Activated naive CD4-positive, alpha-beta T cell treated with anti-CD3 and anti-CD28 coated beads, Interleukin-2, amount 50 U/mL, for 16 hours (primary cell): ENCODE data around the gene THRAP3.
"Not testable (repeated sequence)": the region's sequence is repeated elsewhere in the genome, so short reads cannot be mapped to it uniquely, and the experiment has no call there.

Experiments used
- DNase-seq: peaks from one replicate; pipeline ENCODE4 v3.0.0-alpha.2; 2020

The THRAP3 gene

GRCh38 chr1:36251794-36252481, 27.7 kb downstream of the THRAP3 start:
- no peak for DNase-seq

GRCh38 chr1:36252482-36252824, 28.2 kb downstream of the THRAP3 start:
- not testable (repeated sequence) for DNase-seq

GRCh38 chr1:36253161-36253862, 29.1 kb downstream of the THRAP3 start:
- DNase-seq, result no peak

GRCh38 chr1:36256558-36257374, 32.5 kb downstream of the THRAP3 start:
- no peak for DNase-seq

- DNase-seq, result no peak
Measured at GRCh38 chr1:36257375-36257767, 33.1 kb downstream of the THRAP3 start.

GRCh38 chr1:36258960-36259344, 34.7 kb downstream of the THRAP3 start:
- no peak for DNase-seq

GRCh38 chr1:36268981-36269380, 44.7 kb downstream of the THRAP3 start:
- no peak for DNase-seq

- no peak for DNase-seq
Measured at GRCh38 chr1:36269408-36269838, 45.2 kb downstream of the THRAP3 start.

GRCh38 chr1:36273024-36273423, 48.8 kb downstream of the THRAP3 start:
- DNase-seq, result no peak

- DNase-seq, result no peak
Measured at GRCh38 chr1:36274201-36274600, 50.0 kb downstream of the THRAP3 start.

GRCh38 chr1:36276688-36277087, 52.4 kb downstream of the THRAP3 start:
- no peak for DNase-seq

GRCh38 chr1:36279110-36279788, 55.0 kb downstream of the THRAP3 start:
- no peak for DNase-seq

GRCh38 chr1:36279789-36280296, 55.6 kb downstream of the THRAP3 start:
- no peak for DNase-seq

GRCh38 chr1:36284061-36284460, 59.8 kb downstream of the THRAP3 start:
- no peak for DNase-seq

GRCh38 chr1:36284517-36284916, 60.3 kb downstream of the THRAP3 start:
- DNase-seq, result no peak

- DNase-seq, result peak; percentile 57
Measured at GRCh38 chr1:36285443-36286101, 61.3 kb downstream of the THRAP3 start.

GRCh38 chr1:36286802-36287201, 62.6 kb downstream of the THRAP3 start:
- DNase-seq, result no peak

GRCh38 chr1:36287595-36287994, 63.4 kb downstream of the THRAP3 start:
- DNase-seq, result no peak

- DNase-seq, result no peak
Measured at GRCh38 chr1:36295390-36295789, 71.1 kb downstream of the THRAP3 start.

- DNase-seq, result no peak
Measured at GRCh38 chr1:36297062-36297461, 72.8 kb downstream of the THRAP3 start.

- no peak for DNase-seq
Measured at GRCh38 chr1:36298640-36299039, 74.4 kb downstream of the THRAP3 start.

- DNase-seq, result no peak
Measured at GRCh38 chr1:36300526-36300925, 76.3 kb downstream of the THRAP3 start.
